A549 treated with AZD2906 at 1 μM for 4 hours (cell line): ENCODE data around the gene GH2. TPM values are rescaled to one million over a fixed set of nuclear protein-coding genes. Genes with fewer than 3 reads are reported as not detected.

Source experiments
- total RNA-seq: library from RNA; stranded (reverse); fragments of 200-300 nt; extraction: Qiagen RNA extraction; gene quantifications from 5 replicates; pipeline ENCODE4 v1.2.3, GENCODE V29; 2022

GH2 gene
- not detected in 5 replicates for total RNA-seq

GRCh38 chr17:63881935-63882601, at the start of gene GH2:
TSS of gene GH2 (minus strand) at chr17:63881944. CDS start at chr17:63881801, 143 bp downstream.

GRCh38 chr17:63918789-63919305, 37.1 kb upstream of the GH2 start, which contains the start of gene GH1:
TSS of gene GH1 (minus strand) at chr17:63918839. CDS start at chr17:63918776, 63 bp downstream.

GRCh38 chr17:63911041-63911635, 29.4 kb upstream of the GH2 start, which contains the start of gene CSHL1:
TSS of gene CSHL1 (minus strand) at chr17:63911258. CDS start at chr17:63911196, 62 bp downstream.

GRCh38 chr17:63896524-63897354, 15.0 kb upstream of the GH2 start, which contains the start of gene CSH1:
TSS of gene CSH1 (minus strand) at chr17:63896574. CDS start at chr17:63896511, 63 bp downstream.

GRCh38 chr17:63873577-63873976, 8.2 kb downstream of the GH2 start, which contains the start of gene CSH2:
TSS of gene CSH2 (minus strand) at chr17:63873677. CDS start at chr17:63873614, 63 bp downstream.

GRCh38 chr17:63842540-63843386, 39.0 kb downstream of the GH2 start, which contains the start of gene SMARCD2:
TSS of gene SMARCD2 (minus strand) at chr17:63842685. CDS start at chr17:63842674, 11 bp downstream.

Other genes with a start within 250 kb of the GH2 start
- gene LIMD2, start 181.8 kb downstream of the GH2 start, total RNA-seq: 7.8 to 13.0 TPM (median 10.6 TPM) in 5 replicates
- gene STRADA, start 140.1 kb downstream of the GH2 start, total RNA-seq: 23.5 to 26.8 TPM (median 25.5 TPM) in 5 replicates
- 88.4 to 136 TPM (median 94.2 TPM) in 5 replicates for gene CCDC47, start 108.3 kb downstream of the GH2 start, total RNA-seq
- 88.4 to 107 TPM (median 92.5 TPM) in 5 replicates for gene DDX42, start 107.8 kb downstream of the GH2 start, total RNA-seq
- gene PSMC5, start 54.5 kb downstream of the GH2 start, total RNA-seq: 195 to 239 TPM (median 204 TPM) in 5 replicates
- 43.9 to 61.3 TPM (median 52.1 TPM) in 5 replicates for gene FTSJ3, start 54.3 kb downstream of the GH2 start, total RNA-seq
- 53.1 to 63.3 TPM (median 56.4 TPM) in 5 replicates for gene SMARCD2, start 39.3 kb downstream of the GH2 start, total RNA-seq
- gene CSH2, start 8.3 kb downstream of the GH2 start, total RNA-seq: not detected in 5 replicates
- gene CSH1, start 14.6 kb upstream of the GH2 start, total RNA-seq: not detected in 5 replicates
- gene CSHL1, start 29.3 kb upstream of the GH2 start, total RNA-seq: not detected in 5 replicates
- not detected in 5 replicates for gene GH1, start 36.9 kb upstream of the GH2 start, total RNA-seq
- 0.07 to 0.08 TPM in 2 of 5 replicates, not detected in the others for gene CD79B, start 50.4 kb upstream of the GH2 start, total RNA-seq
- gene SCN4A, start 91.0 kb upstream of the GH2 start, total RNA-seq: 0.02 to 0.13 TPM (median 0.03 TPM) in 5 replicates
- gene PRR29, start 116.4 kb upstream of the GH2 start, total RNA-seq: 0.44 to 0.74 TPM (median 0.68 TPM) in 5 replicates
- 0.07 to 0.18 TPM (median 0.09 TPM) in 4 of 5 replicates, not detected in the other for gene ICAM2, start 138.7 kb upstream of the GH2 start, total RNA-seq
- 3.3 to 3.8 TPM (median 3.5 TPM) in 5 replicates for gene ERN1, start 248.2 kb upstream of the GH2 start, total RNA-seq